Suppressor macrophage treated with lipopolysaccharide for 1 hour (primary cell): ENCODE measurements around the gene ZNF787.

Experiments
- DNase-seq, 3 donors: peaks; one replicate each; pipeline ENCODE4 v3.0.0-alpha.2; 2020 to 2022

The ZNF787 gene

GRCh38 chr19:56085571-56086275, 35.4 kb downstream of the ZNF787 start:
- DNase-seq, result peak; percentile 51 to 63 (median 58)

GRCh38 chr19:56084835-56085536, 36.1 kb downstream of the ZNF787 start:
- DNase-seq, result no peak

DNA sequence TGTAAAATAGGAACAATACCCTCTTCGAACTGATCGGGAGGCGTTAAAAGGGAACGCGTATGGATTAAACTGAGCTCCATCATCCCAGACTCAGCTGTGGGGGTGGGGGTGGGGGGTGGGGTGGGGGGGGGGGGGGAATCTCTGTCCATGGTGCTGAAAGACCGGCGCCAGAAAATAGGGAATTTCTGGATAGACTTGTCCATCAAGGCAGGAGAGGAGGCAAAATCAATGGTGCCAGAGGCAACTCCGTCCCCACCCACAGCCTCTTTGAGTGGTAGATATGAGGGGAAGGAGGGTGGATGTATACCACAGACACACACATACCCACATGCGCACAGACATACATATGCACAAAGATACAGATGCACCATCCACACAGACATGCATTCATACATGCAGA, 37.4 kb downstream of the ZNF787 start:
- no peak for DNase-seq

GRCh38 chr19:56080669-56081401, 40.3 kb downstream of the ZNF787 start:
- DNase-seq, result peak; percentile 85 to 91 (median 86)

GRCh38 chr19:56079609-56080008, 41.5 kb downstream of the ZNF787 start:
- DNase-seq, result peak in 1 of 3 donors; percentile 7

DNA sequence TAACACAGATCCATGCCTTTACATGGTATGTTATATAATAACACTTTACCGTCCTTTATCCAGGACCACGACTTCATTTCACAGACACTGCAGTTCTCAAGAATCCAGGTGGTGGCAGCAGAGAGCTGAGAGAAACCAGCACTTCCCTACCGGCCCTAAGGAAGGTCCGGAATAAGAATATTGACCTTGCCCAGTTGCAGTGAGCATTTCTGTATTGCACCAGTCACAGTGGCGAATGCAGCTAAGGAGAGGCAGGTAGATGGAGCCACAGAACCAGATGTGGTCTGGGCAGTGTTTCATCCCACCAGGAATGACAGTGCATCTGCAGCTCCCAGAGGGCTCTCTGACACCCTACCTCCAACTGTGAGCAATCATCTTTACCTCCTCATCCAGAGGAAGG, 44.6 kb downstream of the ZNF787 start:
- DNase-seq, result peak; percentile 68 to 75 (median 72)

- DNase-seq, result peak in 2 of 3 donors; percentile 16 to 19
Measured at GRCh38 chr19:56071151-56071550, 49.9 kb downstream of the ZNF787 start.

GRCh38 chr19:56069642-56070041, 51.5 kb downstream of the ZNF787 start:
- no peak for DNase-seq

GRCh38 chr19:56066152-56067023, 54.7 kb downstream of the ZNF787 start:
- peak; percentile 51 to 74 (median 67) for DNase-seq

DNA sequence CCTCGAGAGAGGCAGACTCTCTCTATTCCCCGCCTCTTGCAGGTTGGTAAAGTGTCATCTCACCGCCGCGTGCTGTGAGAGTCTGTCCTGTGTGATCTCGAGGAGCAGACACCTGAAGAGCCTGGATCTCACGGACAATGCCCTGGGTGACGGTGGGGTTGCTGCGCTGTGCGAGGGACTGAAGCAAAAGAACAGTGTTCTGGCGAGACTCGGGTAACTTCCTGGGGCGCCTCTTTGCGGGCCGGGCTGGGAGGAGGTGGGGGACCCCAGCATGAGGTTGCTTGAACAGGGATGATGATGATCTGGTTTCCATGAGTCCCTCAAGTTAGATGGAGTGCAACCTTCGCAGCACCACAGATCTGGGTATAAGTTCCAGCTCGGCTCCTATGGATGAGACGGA, 67.5 kb downstream of the ZNF787 start:
- no peak for DNase-seq
